IMR-90 (cell line): ENCODE measurements around the gene MAPK13. TPM values are rescaled to one million over a fixed set of nuclear protein-coding genes. Genes with fewer than 3 reads are reported as not detected.

Experiments used
- ATAC-seq: fragments of 200-7000 bp; cut with Tn5 transposase; 2 replicates; pipeline ENCODE4 v1.9.1; 2020; ENCODE audit warnings: low read depth, mild to moderate bottlenecking, moderate library complexity
- BruUV-seq: library from RNA; stranded (reverse); fragments of 400-500 nt; replicated peaks from 2 replicates; lab custom pipeline; 2021; lab: Mats Ljungman, UMichigan
- CTCF ChIA-PET: fragments of 300-600 bp; formaldehyde crosslinking; extraction: SDS; loops from one replicate; lab custom pipeline; 2021; ENCODE audit warnings: antibody characterized with exemption; lab: Yijun Ruan, JAX
- POLR2A ChIA-PET: fragments of 300-600 bp; sonication (Branson Sonifier 250); formaldehyde crosslinking; loops from one replicate; lab custom pipeline; 2022; ENCODE audit warnings: antibody characterized with exemption; ENCODE audit not compliant: unreplicated experiment; lab: Charles Lee
- DNase-seq: peaks from one replicate; pipeline ENCODE4 v3.0.0; 2013
- H2AFZ ChIP-seq: replicated peaks from 2 replicates; pipeline ENCODE3; 2013; ENCODE audit warnings: low read length, mild to moderate bottlenecking; ENCODE audit not compliant: poor library complexity
- H2AK5ac ChIP-seq: 2 replicates; pipeline ENCODE4 v1.6.1; 2013; ENCODE audit warnings: low read depth, low read length, inconsistent platforms
- H2AK9ac ChIP-seq: replicated peaks from 2 replicates; pipeline ENCODE3; 2013; ENCODE audit warnings: mild to moderate bottlenecking, low read depth, low read length, moderate library complexity; ENCODE audit not compliant: poor library complexity
- H2BK120ac ChIP-seq: 2 replicates; pipeline ENCODE4 v1.6.1; 2013; ENCODE audit warnings: low read depth, low read length, inconsistent platforms
- H2BK15ac ChIP-seq: 3 replicates; pipeline ENCODE4 v1.6.1; 2013; ENCODE audit warnings: low read depth, low read length, inconsistent platforms
- H2BK20ac ChIP-seq: 2 replicates; pipeline ENCODE4 v1.6.1; 2013; ENCODE audit warnings: low read depth, mild to moderate bottlenecking, inconsistent platforms, low read length, moderate library complexity
- H2BK5ac ChIP-seq: 2 replicates; pipeline ENCODE4 v1.6.1; 2013; ENCODE audit warnings: mild to moderate bottlenecking, low read depth, low read length, inconsistent platforms; ENCODE audit not compliant: poor library complexity, severe bottlenecking
- H3K14ac ChIP-seq: replicated peaks from 2 replicates; pipeline ENCODE4 v1.6.1; 2013; ENCODE audit warnings: low read depth, low read length, inconsistent platforms
- H3K18ac ChIP-seq: 2 replicates; pipeline ENCODE4 v1.6.1; 2013; ENCODE audit warnings: low read depth, low read length, control low read depth
- H3K23ac ChIP-seq: 2 replicates; pipeline ENCODE4 v1.6.1; 2013; ENCODE audit warnings: low read depth, low read length, inconsistent platforms
- H3K27ac ChIP-seq: 2 replicates; pipeline ENCODE4 v1.5.1; 2013; ENCODE audit warnings: mild to moderate bottlenecking, control low read depth, low read length; ENCODE audit not compliant: insufficient read depth
- H3K27me3 ChIP-seq: 2 replicates; pipeline ENCODE4 v1.6.1; 2013; ENCODE audit warnings: low read length; ENCODE audit not compliant: control insufficient read depth, insufficient read depth
- H3K36me3 ChIP-seq: 2 replicates; pipeline ENCODE4 v1.6.1; 2013; ENCODE audit warnings: low read length, mixed read lengths; ENCODE audit not compliant: control insufficient read depth, insufficient read depth
- H3K4ac ChIP-seq: 2 replicates; pipeline ENCODE4 v1.6.1; 2013; ENCODE audit warnings: low read depth, low read length, inconsistent platforms
- H3K4me1 ChIP-seq: 2 replicates; pipeline ENCODE4 v1.6.1; 2013; ENCODE audit warnings: low read length, mixed read lengths; ENCODE audit not compliant: control insufficient read depth, insufficient read depth
- H3K4me2 ChIP-seq: 2 replicates; pipeline ENCODE4 v1.6.1; 2013; ENCODE audit warnings: low read depth, mild to moderate bottlenecking, control low read depth, low read length, moderate library complexity
- H3K4me3 ChIP-seq: 2 replicates; pipeline ENCODE4 v1.5.1; 2013; ENCODE audit warnings: low read depth, mild to moderate bottlenecking, control low read depth, low read length, moderate library complexity; ENCODE audit not compliant: insufficient read depth
- H3K56ac ChIP-seq: 2 replicates; pipeline ENCODE4 v1.6.1; 2013; ENCODE audit warnings: low read length, inconsistent platforms; ENCODE audit not compliant: insufficient read depth; ENCODE audit errors: extremely low read depth
- H3K79me1 ChIP-seq, 2 experiments: 2 replicates each; pipeline ENCODE4 v1.6.1; 2013; ENCODE audit warnings: low read length in 2 of 2, inconsistent platforms in 1 of 2, low read depth in 1 of 2
- H3K9ac ChIP-seq: 2 replicates; pipeline ENCODE4 v1.6.1; 2013; ENCODE audit warnings: low read depth, low read length, control low read depth
- H3K9me1 ChIP-seq: 2 replicates; pipeline ENCODE4 v1.6.1; 2013; ENCODE audit warnings: low read length, inconsistent platforms; ENCODE audit not compliant: insufficient read depth
- H3K9me3 ChIP-seq: 2 replicates; pipeline ENCODE4 v1.6.1; 2013; ENCODE audit warnings: low read length; ENCODE audit not compliant: control insufficient read depth, insufficient read depth
- H4K20me1 ChIP-seq: 2 replicates; pipeline ENCODE4 v1.6.1; 2013; ENCODE audit warnings: low read length, inconsistent platforms; ENCODE audit not compliant: insufficient read depth
- H4K5ac ChIP-seq: 2 replicates; pipeline ENCODE4 v1.6.1; 2013; ENCODE audit warnings: mild to moderate bottlenecking, low read depth, low read length, control low read depth
- H4K8ac ChIP-seq, 2 experiments: 2 replicates each; pipeline ENCODE4 v1.6.1; 2013; ENCODE audit warnings: low read depth in 2 of 2, low read length in 2 of 2, control low read depth in 1 of 2, inconsistent platforms in 1 of 2
- H4K91ac ChIP-seq: 2 replicates; pipeline ENCODE4 v1.6.1; 2013; ENCODE audit warnings: low read depth, low read length, inconsistent platforms; ENCODE audit not compliant: insufficient read depth
- BHLHE40 ChIP-seq: fragments of 150-350 bp; IDR thresholded peaks from 2 replicates; pipeline ENCODE4 v1.6.1; 2016; ENCODE audit warnings: mild to moderate bottlenecking, low read depth, low read length
- CEBPB ChIP-seq: IDR thresholded peaks from 2 replicates; pipeline ENCODE4 v1.6.1; 2012; ENCODE audit warnings: low read depth, low read length, improper control_type of control experiment
- CHD1 ChIP-seq: IDR thresholded peaks from 2 replicates; pipeline ENCODE4 v1.6.1; 2012; ENCODE audit warnings: low read depth, low read length, improper control_type of control experiment
- FOS ChIP-seq: fragments of 150-350 bp; IDR thresholded peaks from 2 replicates; pipeline ENCODE4 v1.6.1; 2016; ENCODE audit warnings: low read depth, low read length
- MAFK ChIP-seq: IDR thresholded peaks from 2 replicates; pipeline ENCODE4 v1.6.1; 2012; ENCODE audit warnings: low read depth, low read length, improper control_type of control experiment
- MAZ ChIP-seq: IDR thresholded peaks from 2 replicates; pipeline ENCODE4 v1.6.1; 2012; ENCODE audit warnings: low read depth, mild to moderate bottlenecking, low read length, improper control_type of control experiment, moderate library complexity, borderline replicate concordance
- MXI1 ChIP-seq: IDR thresholded peaks from 2 replicates; pipeline ENCODE4 v1.6.1; 2012; ENCODE audit warnings: low read depth, mild to moderate bottlenecking, low read length, moderate library complexity, borderline replicate concordance
- NFE2L2 ChIP-seq: fragments of 150-350 bp; IDR thresholded peaks from 2 replicates; pipeline ENCODE4 v1.6.1; 2016; ENCODE audit warnings: low read depth, mild to moderate bottlenecking, low read length
- POLR2A ChIP-seq: IDR thresholded peaks from 2 replicates; pipeline ENCODE4 v1.6.1; 2012; ENCODE audit warnings: mild to moderate bottlenecking, low read depth, low read length
- RAD21 ChIP-seq: IDR thresholded peaks from 2 replicates; pipeline ENCODE4 v1.6.1; 2012; ENCODE audit warnings: low read length, improper control_type of control experiment
- RCOR1 ChIP-seq: IDR thresholded peaks from 2 replicates; pipeline ENCODE4 v1.6.1; 2012; ENCODE audit warnings: mild to moderate bottlenecking, low read length, improper control_type of control experiment; ENCODE audit not compliant: insufficient replicate concordance
- RFX5 ChIP-seq: IDR thresholded peaks from 2 replicates; pipeline ENCODE4 v1.8.0; 2012; ENCODE audit warnings: low read depth, mild to moderate bottlenecking, low read length, moderate library complexity
- SMC3 ChIP-seq: fragments of 150-350 bp; IDR thresholded peaks from 2 replicates; pipeline ENCODE4 v1.6.1; 2016; ENCODE audit warnings: low read depth, mild to moderate bottlenecking, antibody characterized with exemption, low read length, moderate library complexity
- WGBS, 2 experiments: methylation state at CpG; one replicate each; pipeline versions ENCODE4 v1.1.5 to v1.1.7; 2013; ENCODE audit warnings: missing lambda C conversion rate in 2 of 2; ENCODE audit not compliant: insufficient read length in 1 of 2; ENCODE audit errors: extremely low coverage in 2 of 2; 5-methylcytosine and 5-hydroxymethylcytosine counted together
- dilution Hi-C: fragments of 300-500 bp; cut with HindIII; formaldehyde crosslinking; loops from one replicate; pipeline ENCODE4 v1.14.3; 2018; ENCODE audit warnings: low sequenced_read_pairs; ENCODE audit not compliant: unreplicated experiment
- in situ Hi-C: fragments of 300-500 bp; cut with MboI; formaldehyde crosslinking; loops from 3 replicates; pipeline ENCODE4 v1.14.3; 2019; ENCODE audit warnings: low sequenced_read_pairs, inconsistent platforms, mixed read lengths
- intact Hi-C: fragments of 100-400 bp; cut with micrococcal nuclease; formaldehyde crosslinking; loops from 2 replicates; pipeline ENCODE4 v1.10.0; 2022
- polyA plus RNA-seq, 3 experiments: library from polyadenylated mRNA; depleted of rRNA; stranded (reverse); fragments of >200 nt; gene quantifications; 2 replicates each; pipeline ENCODE4 v1.2.3, GENCODE V29; 2012; ENCODE audit warnings: low replicate concordance in 1 of 3
- total RNA-seq: library from RNA; depleted of rRNA; stranded (reverse); fragments of >200 nt; gene quantifications from 2 replicates; pipeline ENCODE4 v1.2.3, GENCODE V29; 2012
- TF ChIP-seq, protein P1 (sequence below): conservative IDR thresholded peaks from 2 replicates; pipeline ENCODE4 v1.5.1; 2012; ENCODE audit warnings: mild to moderate bottlenecking, low read depth, low read length, improper control_type of control experiment
- TF ChIP-seq, protein P2 (sequence below): fragments of 150-350 bp; IDR thresholded peaks from 2 replicates; pipeline ENCODE4 v1.6.1; 2017; ENCODE audit warnings: mild to moderate bottlenecking, antibody characterized with exemption, low read length, low read depth
- TF ChIP-seq, protein P3 (sequence below): fragments of 150-350 bp; IDR thresholded peaks from 2 replicates; pipeline ENCODE4 v1.6.1; 2016; ENCODE audit warnings: low read depth, mild to moderate bottlenecking, low read length, moderate library complexity, borderline replicate concordance

MAPK13 gene
- total and polyA plus RNA-seq, 2 of the 4 experiments (the other 2 are of a cell fraction): 2.0 to 2.9 TPM

DNA sequence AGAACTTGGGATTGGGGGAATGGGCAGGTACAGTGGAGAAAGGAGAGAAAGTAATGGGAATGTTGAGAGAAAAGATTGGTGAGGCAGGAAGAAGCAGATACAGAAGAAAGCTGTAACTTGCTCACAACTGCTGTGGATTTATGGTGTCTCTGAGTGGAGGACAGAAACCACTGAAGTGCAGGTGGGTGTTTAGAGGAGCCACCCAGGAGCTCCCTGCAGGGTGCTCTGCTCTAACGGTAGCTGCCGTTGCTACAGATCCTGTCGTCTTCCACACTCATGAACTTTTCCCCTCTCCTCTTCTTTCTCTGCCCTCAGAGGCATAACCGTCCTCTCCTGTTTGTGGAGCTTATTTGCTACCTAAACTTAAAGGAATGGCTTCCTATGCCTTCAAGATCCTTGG, 27.5 kb upstream of the MAPK13 start:
- Histone ChIP-seq H3K14ac (no peak overlapping the region), H2BK20ac (no peak overlapping the region), H2AFZ (no peak overlapping the region), H4K20me1 (peaks cover 6% of the 10 kb centered on the region; the same call in 1 of the 2 replicates), H3K36me3 (peaks cover 18% of the 10 kb centered on the region), H2BK120ac (no peak overlapping the region), H3K9me3 (no peaks in the 10 kb centered on the region; the same call in 1 of the 2 replicates), H2BK5ac (no peak overlapping the region), H3K4ac (no peak overlapping the region), H4K5ac (no peak overlapping the region), H2AK9ac (no peak overlapping the region), H3K27ac (no peak overlapping the region), H3K4me3 (no peak overlapping the region), H3K9me1 (peaks cover 3% of the 10 kb centered on the region; the same call in 1 of the 2 replicates), H3K79me1 (peaks cover 8 to 22% of the 10 kb centered on the region in 2 experiments; a peak in 2 of 4 replicates), H3K4me1 (no peaks in the 10 kb centered on the region), H2BK15ac (no peak overlapping the region), H3K9ac (no peak overlapping the region), H3K4me2 (no peak overlapping the region), H3K23ac (no peak overlapping the region), H4K8ac (no peak overlapping the region), H3K18ac (no peak overlapping the region), H3K56ac (no peak overlapping the region), H3K27me3 (no peaks in the 10 kb centered on the region), H4K91ac (no peak overlapping the region), H2AK5ac (no peak overlapping the region)
- dilution Hi-C loops (no loop called here), intact Hi-C loops (no loop called here), in situ Hi-C loops (no loop called here)
- BruUV-seq: no TSS peak
- DNase-seq (no peak), ATAC-seq (no peak)
- no CpG with 5 or more reads among the region's 4 CpGs for WGBS, 2 experiments
- CTCF ChIA-PET: no interaction called here
- TF ChIP-seq CEBPB (no peak), RAD21 (no peak), MXI1 (no peak), RFX5 (no peak), SMC3 (no peak), BHLHE40 (no peak), FOS (no peak), CHD1 (no peak), MAZ (no peak), RCOR1 (no peak), POLR2A (no peak), NFE2L2 (no peak), MAFK (no peak)
- TF ChIP-seq, protein P1, sequence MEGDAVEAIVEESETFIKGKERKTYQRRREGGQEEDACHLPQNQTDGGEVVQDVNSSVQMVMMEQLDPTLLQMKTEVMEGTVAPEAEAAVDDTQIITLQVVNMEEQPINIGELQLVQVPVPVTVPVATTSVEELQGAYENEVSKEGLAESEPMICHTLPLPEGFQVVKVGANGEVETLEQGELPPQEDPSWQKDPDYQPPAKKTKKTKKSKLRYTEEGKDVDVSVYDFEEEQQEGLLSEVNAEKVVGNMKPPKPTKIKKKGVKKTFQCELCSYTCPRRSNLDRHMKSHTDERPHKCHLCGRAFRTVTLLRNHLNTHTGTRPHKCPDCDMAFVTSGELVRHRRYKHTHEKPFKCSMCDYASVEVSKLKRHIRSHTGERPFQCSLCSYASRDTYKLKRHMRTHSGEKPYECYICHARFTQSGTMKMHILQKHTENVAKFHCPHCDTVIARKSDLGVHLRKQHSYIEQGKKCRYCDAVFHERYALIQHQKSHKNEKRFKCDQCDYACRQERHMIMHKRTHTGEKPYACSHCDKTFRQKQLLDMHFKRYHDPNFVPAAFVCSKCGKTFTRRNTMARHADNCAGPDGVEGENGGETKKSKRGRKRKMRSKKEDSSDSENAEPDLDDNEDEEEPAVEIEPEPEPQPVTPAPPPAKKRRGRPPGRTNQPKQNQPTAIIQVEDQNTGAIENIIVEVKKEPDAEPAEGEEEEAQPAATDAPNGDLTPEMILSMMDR: no peak
- TF ChIP-seq, protein P2, sequence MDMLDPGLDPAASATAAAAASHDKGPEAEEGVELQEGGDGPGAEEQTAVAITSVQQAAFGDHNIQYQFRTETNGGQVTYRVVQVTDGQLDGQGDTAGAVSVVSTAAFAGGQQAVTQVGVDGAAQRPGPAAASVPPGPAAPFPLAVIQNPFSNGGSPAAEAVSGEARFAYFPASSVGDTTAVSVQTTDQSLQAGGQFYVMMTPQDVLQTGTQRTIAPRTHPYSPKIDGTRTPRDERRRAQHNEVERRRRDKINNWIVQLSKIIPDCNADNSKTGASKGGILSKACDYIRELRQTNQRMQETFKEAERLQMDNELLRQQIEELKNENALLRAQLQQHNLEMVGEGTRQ: no peak
- TF ChIP-seq, protein P3, sequence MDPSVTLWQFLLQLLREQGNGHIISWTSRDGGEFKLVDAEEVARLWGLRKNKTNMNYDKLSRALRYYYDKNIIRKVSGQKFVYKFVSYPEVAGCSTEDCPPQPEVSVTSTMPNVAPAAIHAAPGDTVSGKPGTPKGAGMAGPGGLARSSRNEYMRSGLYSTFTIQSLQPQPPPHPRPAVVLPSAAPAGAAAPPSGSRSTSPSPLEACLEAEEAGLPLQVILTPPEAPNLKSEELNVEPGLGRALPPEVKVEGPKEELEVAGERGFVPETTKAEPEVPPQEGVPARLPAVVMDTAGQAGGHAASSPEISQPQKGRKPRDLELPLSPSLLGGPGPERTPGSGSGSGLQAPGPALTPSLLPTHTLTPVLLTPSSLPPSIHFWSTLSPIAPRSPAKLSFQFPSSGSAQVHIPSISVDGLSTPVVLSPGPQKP: no peak
- POLR2A ChIA-PET: no interaction called here
